Measurements from ENCODE around the gene SCFD1. TPM values are rescaled to one million over a fixed set of nuclear protein-coding genes. Genes with fewer than 3 reads are reported as not detected.

Gene SCFD1
- total RNA-seq, 4 donors from 2014 or later, result 43.4 to 128 (median 84.3) TPM

GRCh38 chr14:30738978-30739377, 116.9 kb downstream of the SCFD1 start:
- 90% methylated on average over 4 of the region's 4 CpGs; no CpG with 5 or more reads in 1 of the 2 donors for WGBS, 2 donors (ENCODE audit: low coverage in 1 of 2)
- H3K4me1 ChIP-seq, result no peaks in the 10 kb centered on the region
- TF ChIP-seq CTCF (IDR thresholded peaks at IDR 0.05) (no peak), POLR2A (IDR thresholded peaks at IDR 0.05) (no peak), POLR2AphosphoS5 (IDR thresholded peaks at IDR 0.05) (no peak), EP300 (IDR thresholded peaks at IDR 0.05; ENCODE audit: low read depth) (no peak)
- no peaks in the 10 kb centered on the region for H3K27me3 ChIP-seq
- H3K4me3 ChIP-seq, result no peak overlapping the region
- no peak overlapping the region for H3K27ac ChIP-seq
- in situ Hi-C loops (cut with MboI; ENCODE audit: low pct_ligation_motif_present in 1 of 4, low pct_unique_long_range_greater_than_20kb in 1 of 4, low sequenced_read_pairs in 3 of 4) (no loop called here), intact Hi-C loops (cut with DNase I; ENCODE audit: low total_unique reads) (no loop called here)
- DNase-seq, result no peak
- H3K9me3 ChIP-seq, result no peaks in the 10 kb centered on the region
- H3K36me3 ChIP-seq, result peaks cover 0 to 27% (median 10%) of the 10 kb centered on the region in 4 donors

GRCh38 chr14:30748343-30748742, 126.2 kb downstream of the SCFD1 start:
- 67 to 76% methylated on average over 2 of the region's 2 CpGs for WGBS, 2 donors (ENCODE audit: low coverage in 1 of 2)
- in situ Hi-C loops (cut with MboI; ENCODE audit: low pct_ligation_motif_present in 1 of 4, low pct_unique_long_range_greater_than_20kb in 1 of 4, low sequenced_read_pairs in 3 of 4), result no loop called here
- Histone ChIP-seq H3K4me3 (no peak overlapping the region), H3K9me3 (no peaks in the 10 kb centered on the region), H3K27ac (no peak overlapping the region), H3K27me3 (no peaks in the 10 kb centered on the region), H3K36me3 (no peaks in the 10 kb centered on the region), H3K4me1 (no peaks in the 10 kb centered on the region)
- intact Hi-C loops (cut with DNase I; ENCODE audit: low total_unique reads), result no loop called here
- DNase-seq, result no peak
- no peak for TF ChIP-seq POLR2AphosphoS5 (IDR thresholded peaks at IDR 0.05)
- no peak for TF ChIP-seq CTCF (IDR thresholded peaks at IDR 0.05)
- TF ChIP-seq EP300 (IDR thresholded peaks at IDR 0.05; ENCODE audit: low read depth), result no peak
- TF ChIP-seq POLR2A (IDR thresholded peaks at IDR 0.05), result no peak

- no peaks in the 10 kb centered on the region for H3K9me3 ChIP-seq
- DNase-seq, result no peak
- H3K4me3 ChIP-seq, result no peak overlapping the region
- H3K27me3 ChIP-seq, result no peaks in the 10 kb centered on the region
- no peak overlapping the region for H3K27ac ChIP-seq
- TF ChIP-seq POLR2A (IDR thresholded peaks at IDR 0.05) (no peak), EP300 (IDR thresholded peaks at IDR 0.05; ENCODE audit: low read depth) (no peak), POLR2AphosphoS5 (IDR thresholded peaks at IDR 0.05) (no peak), CTCF (IDR thresholded peaks at IDR 0.05) (no peak)
- intact Hi-C loops (cut with DNase I; ENCODE audit: low total_unique reads), result no loop called here
- no peaks in the 10 kb centered on the region for H3K36me3 ChIP-seq
- no peaks in the 10 kb centered on the region for H3K4me1 ChIP-seq
- in situ Hi-C loops (cut with MboI; ENCODE audit: low pct_ligation_motif_present in 1 of 4, low pct_unique_long_range_greater_than_20kb in 1 of 4, low sequenced_read_pairs in 3 of 4), result no loop called here
- WGBS, 2 donors (ENCODE audit: low coverage in 1 of 2), result 60 to 82% methylated on average over 1 to 11 of the region's 11 CpGs
Observed at GRCh38 chr14:30751646-30752416, 129.7 kb downstream of the SCFD1 start.

- no peak for DNase-seq
- Histone ChIP-seq H3K4me3 (no peak overlapping the region), H3K36me3 (no peaks in the 10 kb centered on the region), H3K4me1 (no peaks in the 10 kb centered on the region), H3K27ac (no peak overlapping the region), H3K27me3 (no peaks in the 10 kb centered on the region), H3K9me3 (no peaks in the 10 kb centered on the region)
- 88 to 89% methylated on average over 4 of the region's 4 CpGs for WGBS, 2 donors (ENCODE audit: low coverage in 1 of 2)
- in situ Hi-C loops (cut with MboI; ENCODE audit: low pct_ligation_motif_present in 1 of 4, low pct_unique_long_range_greater_than_20kb in 1 of 4, low sequenced_read_pairs in 3 of 4) (no loop called here), intact Hi-C loops (cut with DNase I; ENCODE audit: low total_unique reads) (no loop called here)
- no peak for TF ChIP-seq EP300 (IDR thresholded peaks at IDR 0.05; ENCODE audit: low read depth)
- no peak for TF ChIP-seq CTCF (IDR thresholded peaks at IDR 0.05)
- TF ChIP-seq POLR2AphosphoS5 (IDR thresholded peaks at IDR 0.05), result no peak
- no peak for TF ChIP-seq POLR2A (IDR thresholded peaks at IDR 0.05)
Observed at GRCh38 chr14:30753452-30753851, 131.3 kb downstream of the SCFD1 start.

All from transverse colon (tissue), 4 donors.